ENCODE data around the gene F2RL3.
"Not testable (repeated sequence)": the region's sequence is repeated elsewhere in the genome, so short reads cannot be mapped to it uniquely, and the experiment has no call there.

- TF ChIP-seq CTCF (optimal IDR thresholded peaks at IDR 0.05 in 1 of 3, IDR thresholded peaks at IDR 0.05 in 1 of 3, conservative IDR thresholded peaks at IDR 0.05 in 1 of 3; ENCODE audit: extremely low read depth in 1 of 3, insufficient read depth in 2 of 3, low read length in 3 of 3); EZH2 (IDR thresholded peaks at IDR 0.05; ENCODE audit: low read length): not testable (repeated sequence)
Measured at GRCh38 chr19:16937796-16938195, 49.0 kb downstream of the F2RL3 start.

Data from keratinocyte (primary cell).